A549 treated with DMSO at 1 μM for 4 hours (cell line): ENCODE results near the gene GJD4. TPM values are rescaled to one million over a fixed set of nuclear protein-coding genes. Genes with fewer than 3 reads are reported as not detected.

Experiments
- total RNA-seq: library from RNA; stranded (reverse); fragments of 200-300 nt; extraction: Qiagen RNA extraction; gene quantifications from 5 replicates; pipeline ENCODE4 v1.2.3, GENCODE V29; 2022; ENCODE audit warnings: low read depth

Gene GJD4
- total RNA-seq, result not detected in 5 replicates

GRCh38 chr10:35605191-35605590 is at the start of gene GJD4:
Gene GJD4 (plus strand): TSS chr10:35605341. CDS start chr10:35605568, 227 bp downstream.

DNA sequence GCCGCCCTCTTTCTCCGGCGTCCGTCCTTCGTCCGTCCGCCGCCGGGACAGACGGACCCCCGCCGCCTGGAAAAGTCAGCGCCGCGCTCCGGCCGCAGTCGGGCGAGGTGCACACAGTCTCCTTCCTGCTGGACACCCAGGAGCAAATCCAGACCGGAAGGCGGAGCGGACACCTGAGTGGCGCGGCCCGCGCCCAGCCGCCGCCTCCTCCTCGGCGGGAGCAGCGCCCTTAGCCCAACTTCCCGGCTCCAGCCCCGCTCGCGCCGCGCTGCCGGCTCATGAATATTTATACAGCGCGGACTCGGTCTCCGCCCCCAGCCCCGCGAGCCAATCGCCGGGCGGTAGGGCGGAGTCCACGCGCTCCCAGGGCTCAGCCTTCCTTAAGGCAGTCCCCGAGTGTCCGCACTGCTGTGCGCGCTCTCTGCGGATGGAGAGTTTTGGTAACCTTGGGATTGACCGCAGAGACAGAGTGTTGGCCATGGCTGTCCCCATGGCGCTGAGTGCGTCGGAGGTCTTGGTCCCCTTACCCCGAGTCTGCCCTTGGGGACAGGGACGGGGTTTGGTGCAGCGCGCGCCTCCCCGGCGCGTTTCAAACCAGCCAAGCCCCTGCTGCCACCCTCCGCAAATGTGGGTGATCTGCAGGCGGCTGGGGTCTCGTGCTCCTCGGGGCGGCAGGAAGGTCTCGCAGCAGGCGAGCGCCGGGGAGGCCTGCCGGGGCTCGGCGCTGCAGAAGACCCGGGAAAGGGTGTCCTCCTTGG is 37.1 kb downstream of the GJD4 start, which contains the start of gene FZD8:
FZD8 (minus strand) TSS at position 262 of the 758 bp plus-strand sequence. CDS start 867 bp downstream, outside the sequence.

Other genes starting within 250 kb of the GJD4 start
- gene FZD8, start 37.0 kb downstream of the GJD4 start, total RNA-seq, result 6.6 to 8.9 TPM (median 7.8 TPM) in 5 replicates